Measurements from ENCODE around the gene CCDC183.
"Not testable (repeated sequence)": the region's sequence is repeated elsewhere in the genome, so short reads cannot be mapped to it uniquely, and the experiment has no call there.

The CCDC183 gene

GRCh38 chr9:136796238-136796774 is at the start of gene CCDC183:
Gene CCDC183 (plus strand): TSS chr9:136796338. CDS start chr9:136796398, 60 bp downstream.
- no peak for DNase-seq

- DNase-seq = no peak
Measured at GRCh38 chr9:136746621-136747020, 49.5 kb upstream of the CCDC183 start.

- DNase-seq = no peak
Measured at GRCh38 chr9:136747161-136748060, 48.7 kb upstream of the CCDC183 start.

- no peak for DNase-seq
Measured at GRCh38 chr9:136748201-136748600, 47.9 kb upstream of the CCDC183 start, which contains the start of gene LCN6. Gene LCN6 (minus strand): TSS chr9:136748525. CDS start chr9:136748483, 42 bp downstream.

- no peak for DNase-seq
Measured at GRCh38 chr9:136748666-136749611, 47.2 kb upstream of the CCDC183 start.

GRCh38 chr9:136750526-136750925 is 45.6 kb upstream of the CCDC183 start:
- DNase-seq = no peak

- no peak for DNase-seq
Measured at GRCh38 chr9:136751244-136751643, 44.9 kb upstream of the CCDC183 start.

- no peak for DNase-seq
Measured at GRCh38 chr9:136751814-136752213, 44.3 kb upstream of the CCDC183 start.

GRCh38 chr9:136753371-136754058 is 42.6 kb upstream of the CCDC183 start:
- no peak for DNase-seq

GRCh38 chr9:136754059-136754572 is 42.0 kb upstream of the CCDC183 start:
- no peak for DNase-seq

GRCh38 chr9:136754626-136755301 is 41.4 kb upstream of the CCDC183 start:
- DNase-seq = no peak

GRCh38 chr9:136755302-136756133 is 40.6 kb upstream of the CCDC183 start:
- not testable (repeated sequence) for DNase-seq

- DNase-seq = no peak
Measured at GRCh38 chr9:136756134-136756438, 40.1 kb upstream of the CCDC183 start.

- no peak for DNase-seq
Measured at GRCh38 chr9:136756836-136757235, 39.3 kb upstream of the CCDC183 start.

- no peak for DNase-seq
Measured at GRCh38 chr9:136757328-136757727, 38.8 kb upstream of the CCDC183 start.

- DNase-seq = no peak
Measured at GRCh38 chr9:136757751-136758140, 38.4 kb upstream of the CCDC183 start.

- DNase-seq = no peak
Measured at GRCh38 chr9:136759001-136759400, 37.1 kb upstream of the CCDC183 start.

GRCh38 chr9:136759436-136760325 is 36.5 kb upstream of the CCDC183 start:
- no peak for DNase-seq

- DNase-seq = no peak
Measured at GRCh38 chr9:136760424-136760823, 35.7 kb upstream of the CCDC183 start.

Data from stimulated activated CD4-positive, alpha-beta T cell treated with anti-CD3 and anti-CD28 coated beads, Interleukin-4, amount 100 ng/mL, for 1 hour (primary cell).